ENCODE measurements around the gene VPS13D. TPM values are rescaled to one million over a fixed set of nuclear protein-coding genes. Genes with fewer than 3 reads are reported as not detected.

The VPS13D gene
- polyA plus RNA-seq, 3 donors: 3.6 to 20.2 (median 5.1) TPM

GRCh38 chr1:12561121-12561520 is 331.3 kb downstream of the VPS13D start:
- no peak for DNase-seq
- Histone ChIP-seq H3K4me3 (replicated peaks in 1 of 3; ENCODE audit: low read depth in 2 of 3, low read length in 3 of 3) (no peak overlapping the region), H3K4me1 (ENCODE audit: control insufficient read depth in 1 of 2, insufficient read depth in 2 of 2, low read length in 2 of 2) (no peaks in the 10 kb centered on the region), H3K79me2 (ENCODE audit: insufficient read depth, low read length) (no peaks in the 10 kb centered on the region), H3K27me3 (ENCODE audit: control insufficient read depth in 2 of 2, insufficient read depth in 2 of 2, low read length in 2 of 2) (no peaks in the 10 kb centered on the region), H3K27ac (ENCODE audit: low read depth in 1 of 2, low read length in 2 of 2) (no peak overlapping the region), H3K36me3 (replicated peaks in 1 of 2; ENCODE audit: control insufficient read depth in 1 of 2, insufficient read depth in 2 of 2, low read length in 2 of 2) (no peaks in the 10 kb centered on the region), H3K9me3 (replicated peaks in 1 of 2; ENCODE audit: control insufficient read depth in 1 of 2, insufficient read depth in 1 of 2, low read length in 2 of 2) (peaks cover 36 to 40% of the 10 kb centered on the region in 2 donors), H3K9ac (ENCODE audit: insufficient read depth, low read length, poor library complexity, severe bottlenecking) (no peak overlapping the region), H3K4me2 (replicated peaks; ENCODE audit: extremely low read depth, low read length, poor library complexity, severe bottlenecking) (no peak overlapping the region), H2AFZ (ENCODE audit: insufficient read depth, low read depth, low read length, poor library complexity, severe bottlenecking) (no peak overlapping the region), H4K20me1 (ENCODE audit: insufficient read depth, low read length) (no peaks in the 10 kb centered on the region)
- H3K36me3 Mint-ChIP-seq: peaks cover 0 to 2% of the 10 kb centered on the region in 2 donors
- TF ChIP-seq, protein P1, sequence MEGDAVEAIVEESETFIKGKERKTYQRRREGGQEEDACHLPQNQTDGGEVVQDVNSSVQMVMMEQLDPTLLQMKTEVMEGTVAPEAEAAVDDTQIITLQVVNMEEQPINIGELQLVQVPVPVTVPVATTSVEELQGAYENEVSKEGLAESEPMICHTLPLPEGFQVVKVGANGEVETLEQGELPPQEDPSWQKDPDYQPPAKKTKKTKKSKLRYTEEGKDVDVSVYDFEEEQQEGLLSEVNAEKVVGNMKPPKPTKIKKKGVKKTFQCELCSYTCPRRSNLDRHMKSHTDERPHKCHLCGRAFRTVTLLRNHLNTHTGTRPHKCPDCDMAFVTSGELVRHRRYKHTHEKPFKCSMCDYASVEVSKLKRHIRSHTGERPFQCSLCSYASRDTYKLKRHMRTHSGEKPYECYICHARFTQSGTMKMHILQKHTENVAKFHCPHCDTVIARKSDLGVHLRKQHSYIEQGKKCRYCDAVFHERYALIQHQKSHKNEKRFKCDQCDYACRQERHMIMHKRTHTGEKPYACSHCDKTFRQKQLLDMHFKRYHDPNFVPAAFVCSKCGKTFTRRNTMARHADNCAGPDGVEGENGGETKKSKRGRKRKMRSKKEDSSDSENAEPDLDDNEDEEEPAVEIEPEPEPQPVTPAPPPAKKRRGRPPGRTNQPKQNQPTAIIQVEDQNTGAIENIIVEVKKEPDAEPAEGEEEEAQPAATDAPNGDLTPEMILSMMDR (IDR thresholded peaks at IDR 0.05): no peak
- intact Hi-C loops (cut with micrococcal nuclease): no loop called here
- peaks cover 29 to 47% (median 35%) of the 10 kb centered on the region in 7 donors for H3K9me3 Mint-ChIP-seq
- peaks cover 6% of the 10 kb centered on the region for H3K4me1 Mint-ChIP-seq
- H3K4me3 Mint-ChIP-seq: no peak overlapping the region
- H3K27me3 Mint-ChIP-seq (ENCODE audit: low read depth in 3 of 3): peaks cover 0 to 4% (median 1%) of the 10 kb centered on the region in 3 donors
- WGBS (ENCODE audit: insufficient coverage): 97% methylated on average over 7 of the region's 7 CpGs
- H3K27ac Mint-ChIP-seq: no peak overlapping the region

Small RNA genes within 50 kb of the gene (small RNA-seq; reads per million reads assigned to genes)
- gene MIR4632 (ENCODE audit: insufficient read length, low read depth) (not detected), gene RF00156 (ENCODE audit: insufficient read length, low read depth) (not detected), gene SNORA59A (ENCODE audit: insufficient read length, low read depth) (not detected)

Other genes starting within 250 kb of the VPS13D start
- gene MFN2, start 249.6 kb upstream of the VPS13D start, polyA plus RNA-seq: 10 to 100 TPM; 26.3 to 35.8 (median 30.3) TPM
- gene MIIP, start 210.5 kb upstream of the VPS13D start, polyA plus RNA-seq: 100 to 1,000 TPM in 1 of 3 donors, 10 to 100 TPM in 2; 45.9 to 111 (median 56.4) TPM
- 10 to 100 TPM; 10.9 to 11.9 (median 11.8) TPM for gene TNFRSF8, start 166.7 kb upstream of the VPS13D start, polyA plus RNA-seq
- 100 to 1,000 TPM; 436 to 761 (median 450) TPM for gene TNFRSF1B, start 63.0 kb upstream of the VPS13D start, polyA plus RNA-seq

Data from CD14-positive monocyte (primary cell).